ENCODE results near the gene CPT1B. TPM values are rescaled to one million over a fixed set of nuclear protein-coding genes. Genes with fewer than 3 reads are reported as not detected.

CPT1B gene
- polyA plus RNA-seq, 1 donor from 2014 or later, result 72.4 TPM

- Histone ChIP-seq H3K9me3 (ENCODE audit: low read length) (no peaks in the 10 kb centered on the region), H3K79me2 (replicated peaks; ENCODE audit: insufficient read depth, low read length) (no peaks in the 10 kb centered on the region), H3K4me3 (ENCODE audit: low read length) (no peak overlapping the region), H3K27me3 (ENCODE audit: insufficient read depth, low read depth, low read length) (peaks cover 34% of the 10 kb centered on the region), H2AFZ (ENCODE audit: low read depth, low read length) (no peak overlapping the region), H3K9ac (ENCODE audit: low read length) (no peak overlapping the region), H3K36me3 (ENCODE audit: insufficient read depth, low read length) (no peaks in the 10 kb centered on the region), H3K4me2 (ENCODE audit: low read length) (no peak overlapping the region), H3F3A (ENCODE audit: insufficient read depth, low read length, poor library complexity, severe bottlenecking) (no peaks in the 10 kb centered on the region), H3K9me2 (ENCODE audit: insufficient read depth, low read length) (no peaks in the 10 kb centered on the region), H4K20me1 (ENCODE audit: insufficient read depth) (no peaks in the 10 kb centered on the region), H3K27ac (ENCODE audit: low read length) (no peak overlapping the region)
- TF ChIP-seq MXI1 (conservative IDR thresholded peaks at IDR 0.05; ENCODE audit: poor library complexity, severe bottlenecking) (no peak), POLR2AphosphoS5 (IDR thresholded peaks at IDR 0.05) (no peak), EP300 (conservative IDR thresholded peaks at IDR 0.05; ENCODE audit: poor library complexity, severe bottlenecking) (no peak), SMC3 (conservative IDR thresholded peaks at IDR 0.05; ENCODE audit: poor library complexity) (no peak), RAD21 (conservative IDR thresholded peaks at IDR 0.05) (no peak), TAF1 (IDR thresholded peaks at IDR 0.05; ENCODE audit: low read depth) (no peak), EZH2 (IDR thresholded peaks at IDR 0.05; ENCODE audit: borderline replicate concordance, insufficient read depth, low read length, poor library complexity, severe bottlenecking) (no peak)
- TF ChIP-seq, protein P1, sequence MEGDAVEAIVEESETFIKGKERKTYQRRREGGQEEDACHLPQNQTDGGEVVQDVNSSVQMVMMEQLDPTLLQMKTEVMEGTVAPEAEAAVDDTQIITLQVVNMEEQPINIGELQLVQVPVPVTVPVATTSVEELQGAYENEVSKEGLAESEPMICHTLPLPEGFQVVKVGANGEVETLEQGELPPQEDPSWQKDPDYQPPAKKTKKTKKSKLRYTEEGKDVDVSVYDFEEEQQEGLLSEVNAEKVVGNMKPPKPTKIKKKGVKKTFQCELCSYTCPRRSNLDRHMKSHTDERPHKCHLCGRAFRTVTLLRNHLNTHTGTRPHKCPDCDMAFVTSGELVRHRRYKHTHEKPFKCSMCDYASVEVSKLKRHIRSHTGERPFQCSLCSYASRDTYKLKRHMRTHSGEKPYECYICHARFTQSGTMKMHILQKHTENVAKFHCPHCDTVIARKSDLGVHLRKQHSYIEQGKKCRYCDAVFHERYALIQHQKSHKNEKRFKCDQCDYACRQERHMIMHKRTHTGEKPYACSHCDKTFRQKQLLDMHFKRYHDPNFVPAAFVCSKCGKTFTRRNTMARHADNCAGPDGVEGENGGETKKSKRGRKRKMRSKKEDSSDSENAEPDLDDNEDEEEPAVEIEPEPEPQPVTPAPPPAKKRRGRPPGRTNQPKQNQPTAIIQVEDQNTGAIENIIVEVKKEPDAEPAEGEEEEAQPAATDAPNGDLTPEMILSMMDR (IDR thresholded peaks at IDR 0.05; ENCODE audit: poor library complexity, severe bottlenecking), result no peak
- TF ChIP-seq, protein P2, sequence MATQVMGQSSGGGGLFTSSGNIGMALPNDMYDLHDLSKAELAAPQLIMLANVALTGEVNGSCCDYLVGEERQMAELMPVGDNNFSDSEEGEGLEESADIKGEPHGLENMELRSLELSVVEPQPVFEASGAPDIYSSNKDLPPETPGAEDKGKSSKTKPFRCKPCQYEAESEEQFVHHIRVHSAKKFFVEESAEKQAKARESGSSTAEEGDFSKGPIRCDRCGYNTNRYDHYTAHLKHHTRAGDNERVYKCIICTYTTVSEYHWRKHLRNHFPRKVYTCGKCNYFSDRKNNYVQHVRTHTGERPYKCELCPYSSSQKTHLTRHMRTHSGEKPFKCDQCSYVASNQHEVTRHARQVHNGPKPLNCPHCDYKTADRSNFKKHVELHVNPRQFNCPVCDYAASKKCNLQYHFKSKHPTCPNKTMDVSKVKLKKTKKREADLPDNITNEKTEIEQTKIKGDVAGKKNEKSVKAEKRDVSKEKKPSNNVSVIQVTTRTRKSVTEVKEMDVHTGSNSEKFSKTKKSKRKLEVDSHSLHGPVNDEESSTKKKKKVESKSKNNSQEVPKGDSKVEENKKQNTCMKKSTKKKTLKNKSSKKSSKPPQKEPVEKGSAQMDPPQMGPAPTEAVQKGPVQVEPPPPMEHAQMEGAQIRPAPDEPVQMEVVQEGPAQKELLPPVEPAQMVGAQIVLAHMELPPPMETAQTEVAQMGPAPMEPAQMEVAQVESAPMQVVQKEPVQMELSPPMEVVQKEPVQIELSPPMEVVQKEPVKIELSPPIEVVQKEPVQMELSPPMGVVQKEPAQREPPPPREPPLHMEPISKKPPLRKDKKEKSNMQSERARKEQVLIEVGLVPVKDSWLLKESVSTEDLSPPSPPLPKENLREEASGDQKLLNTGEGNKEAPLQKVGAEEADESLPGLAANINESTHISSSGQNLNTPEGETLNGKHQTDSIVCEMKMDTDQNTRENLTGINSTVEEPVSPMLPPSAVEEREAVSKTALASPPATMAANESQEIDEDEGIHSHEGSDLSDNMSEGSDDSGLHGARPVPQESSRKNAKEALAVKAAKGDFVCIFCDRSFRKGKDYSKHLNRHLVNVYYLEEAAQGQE (IDR thresholded peaks at IDR 0.05; ENCODE audit: borderline replicate concordance), result no peak
Measured at GRCh38 chr22:50532824-50533796, 45.1 kb downstream of the CPT1B start.

GRCh38 chr22:50531962-50532674 lies 46.1 kb downstream of the CPT1B start:
- H3K9me2 ChIP-seq (ENCODE audit: insufficient read depth, low read length), result no peaks in the 10 kb centered on the region
- no peaks in the 10 kb centered on the region for H3K79me2 ChIP-seq (replicated peaks; ENCODE audit: insufficient read depth, low read length)
- H3F3A ChIP-seq (ENCODE audit: insufficient read depth, low read length, poor library complexity, severe bottlenecking), result no peaks in the 10 kb centered on the region
- no peak overlapping the region for H2AFZ ChIP-seq (ENCODE audit: low read depth, low read length)
- H3K9me3 ChIP-seq (ENCODE audit: low read length), result no peaks in the 10 kb centered on the region
- peaks cover 34% of the 10 kb centered on the region for H3K27me3 ChIP-seq (ENCODE audit: insufficient read depth, low read depth, low read length)
- H3K4me2 ChIP-seq (ENCODE audit: low read length), result no peak overlapping the region
- no peak overlapping the region for H3K27ac ChIP-seq (ENCODE audit: low read length)
- peak overlapping the region; percentile 20 for H3K9ac ChIP-seq (ENCODE audit: low read length)
- H4K20me1 ChIP-seq (ENCODE audit: insufficient read depth), result no peaks in the 10 kb centered on the region
- TF ChIP-seq MXI1 (conservative IDR thresholded peaks at IDR 0.05; ENCODE audit: poor library complexity, severe bottlenecking), result no peak
- TF ChIP-seq, protein P1 (IDR thresholded peaks at IDR 0.05; ENCODE audit: poor library complexity, severe bottlenecking), result no peak
- H3K36me3 ChIP-seq (ENCODE audit: insufficient read depth, low read length), result no peaks in the 10 kb centered on the region
- peak overlapping the region; percentile 57 for H3K4me3 ChIP-seq (ENCODE audit: low read length)

Measured in neural cell (in vitro differentiated cells).